Pancreas (tissue), 10 donors: ENCODE data around the gene TEDC2. TPM values are rescaled to one million over a fixed set of nuclear protein-coding genes. Genes with fewer than 3 reads are reported as not detected.
A peak's percentile ranks its signal among the peaks of the same experiment; 100 is the strongest.

Source experiments
- ATAC-seq, 4 donors: fragments of 200-7000 bp; cut with Tn5 transposase; one replicate each; pipeline versions ENCODE4 v1.8.0 to v1.9.1; 2020; ENCODE audit warnings: mild to moderate bottlenecking in 4 of 4, moderate library complexity in 4 of 4
- DNase-seq, 6 donors: peaks; one replicate each; pipeline ENCODE4 v3.0.0-alpha.2; 2020
- FAIRE-seq: peaks from 2 replicates; lab custom pipeline; 2012; peaks lifted over from hg19 to GRCh38; lab: Jason Lieb, UNC
- H3K27ac ChIP-seq, 4 donors: fragments of 200-600 bp; sonication (generic); 1 replicate in 3 of 4; 2 replicates in 1 of 4; pipeline versions ENCODE4 v1.5.0 to v1.8.0; 2020
- H3K27me3 ChIP-seq, 4 donors: fragments of 200-600 bp; one replicate each; pipeline ENCODE4 v1.8.0; 2021
- H3K36me3 ChIP-seq, 3 donors: fragments of 200-600 bp; sonication (generic) in 1 of 3; one replicate each; pipeline versions ENCODE4 v1.5.0 to v1.8.0; 2020 to 2021
- H3K4me1 ChIP-seq, 3 donors: fragments of 200-600 bp; one replicate each; pipeline ENCODE4 v1.8.0; 2021
- H3K4me3 ChIP-seq, 4 donors: fragments of 200-600 bp; sonication (generic) in 2 of 4; one replicate each; pipeline versions ENCODE4 v1.5.0 to v1.8.0; 2020 to 2021
- H3K9me3 ChIP-seq, 4 donors: fragments of 200-600 bp; one replicate each; pipeline ENCODE4 v1.8.0; 2021
- CTCF ChIP-seq, 4 donors: fragments of 200-600 bp; sonication (generic) in 3 of 4; IDR thresholded peaks; one replicate each; pipeline versions ENCODE4 v1.5.0 to v1.8.0; 2021; ENCODE audit warnings: antibody characterized with exemption in 4 of 4
- WGBS, 2 donors: extraction: QIAGEN DNeasy Blood & Tissue Kit; methylation state at CpG; one replicate each; pipeline ENCODE4 v1.1.7; 2013; 5-methylcytosine and 5-hydroxymethylcytosine counted together
- intact Hi-C, 3 donors: fragments of 100-400 bp; cut with DNase I; formaldehyde crosslinking; loops; one replicate each; pipeline versions ENCODE4 v1.11.1 to v1.14.2; 2022
- polyA plus RNA-seq, 2 donors: library from polyadenylated mRNA; stranded (reverse); fragments of 200-250 nt; gene quantifications; one replicate each; pipeline ENCODE4 v1.2.3, GENCODE V29; 2013
- total RNA-seq, 6 donors: library from RNA; stranded (reverse); fragmentation: NEBNext Ultra II Directional in 4 of 6; extraction: Animal tissue kit (Norgen Biotek cat#: 25700) in 4 of 6; gene quantifications; one replicate each; pipeline versions ENCODE4 v1.2.1 to v1.2.4, GENCODE V29; 2021 to 2023
- donor health status: healthy with polysubstance abuse.
- donor health status: DM: no; HTN: no; CAD: no; lungs with moderate emphysema.
- donor health status: DM: no; HTN: no; CAD: no.
- donor health status: control.
- donor health status: control.
- donor health status: Bipolar disorder and iron deficiency.
- donor health status: DM: yes; HTN: yes; CAD: no.
- donor health status: DM: no; HTN: no; CAD: no.
- donor health status: DM: no; HTN: no; CAD: no.
- donor health status: DM: yes; HTN: yes; CAD: no.

Gene TEDC2
- total and polyA plus RNA-seq, 8 donors = 0.16 to 1.4 (median 0.81) TPM; not detected in 1

GRCh38 chr16:2482708-2483534 is 23.0 kb downstream of the TEDC2 start:
- Histone ChIP-seq H3K36me3 (no peaks in the 10 kb centered on the region), H3K9me3 (no peaks in the 10 kb centered on the region), H3K27me3 (no peaks in the 10 kb centered on the region), H3K27ac (peak overlapping the region; percentile 54 to 77 (median 73)), H3K4me1 (peaks cover 21 to 34% (median 25%) of the 10 kb centered on the region in 3 donors), H3K4me3 (peak overlapping the region in 2 of 4 donors; percentile 24 to 28)
- WGBS, 2 donors = 30 to 33% methylated on average over 29 to 32 of the region's 32 CpGs
- intact Hi-C loops = no loop called here
- DNase-seq (peak in 4 of 6 donors; percentile 67 to 80 (median 70)), ATAC-seq (peak; percentile 46 to 65 (median 60)), FAIRE-seq (no peak)
- no peak for TF ChIP-seq CTCF (IDR thresholded peaks at IDR 0.05)

- H3K27me3 ChIP-seq = no peaks in the 10 kb centered on the region
- ATAC-seq (no peak), FAIRE-seq (no peak), DNase-seq (peak in 1 of 6 donors; percentile 55)
- no peaks in the 10 kb centered on the region for H3K36me3 ChIP-seq
- H3K9me3 ChIP-seq = no peaks in the 10 kb centered on the region
- H3K4me3 ChIP-seq = peak overlapping the region in 1 of 4 donors; percentile 28
- H3K4me1 ChIP-seq = peaks cover 18 to 31% (median 25%) of the 10 kb centered on the region in 3 donors
- 79 to 84% methylated on average over 16 of the region's 16 CpGs for WGBS, 2 donors
- intact Hi-C loops = no loop called here
- no peak overlapping the region for H3K27ac ChIP-seq
- TF ChIP-seq CTCF (IDR thresholded peaks at IDR 0.05) = no peak
These were observed 24.3 kb downstream of the TEDC2 start for GRCh38 chr16:2483939-2484897.

GRCh38 chr16:2484898-2485508 is 25.1 kb downstream of the TEDC2 start:
- ATAC-seq (no peak), DNase-seq (peak in 1 of 6 donors; percentile 38), FAIRE-seq (no peak)
- H3K4me3 ChIP-seq = no peak overlapping the region
- H3K27ac ChIP-seq = no peak overlapping the region
- peaks cover 18 to 31% (median 24%) of the 10 kb centered on the region in 3 donors for H3K4me1 ChIP-seq
- intact Hi-C loops = no loop called here
- H3K9me3 ChIP-seq = no peaks in the 10 kb centered on the region
- no peaks in the 10 kb centered on the region for H3K27me3 ChIP-seq
- no peak for TF ChIP-seq CTCF (IDR thresholded peaks at IDR 0.05)
- H3K36me3 ChIP-seq = no peaks in the 10 kb centered on the region
- 68 to 69% methylated on average over 13 of the region's 13 CpGs for WGBS, 2 donors

DNA sequence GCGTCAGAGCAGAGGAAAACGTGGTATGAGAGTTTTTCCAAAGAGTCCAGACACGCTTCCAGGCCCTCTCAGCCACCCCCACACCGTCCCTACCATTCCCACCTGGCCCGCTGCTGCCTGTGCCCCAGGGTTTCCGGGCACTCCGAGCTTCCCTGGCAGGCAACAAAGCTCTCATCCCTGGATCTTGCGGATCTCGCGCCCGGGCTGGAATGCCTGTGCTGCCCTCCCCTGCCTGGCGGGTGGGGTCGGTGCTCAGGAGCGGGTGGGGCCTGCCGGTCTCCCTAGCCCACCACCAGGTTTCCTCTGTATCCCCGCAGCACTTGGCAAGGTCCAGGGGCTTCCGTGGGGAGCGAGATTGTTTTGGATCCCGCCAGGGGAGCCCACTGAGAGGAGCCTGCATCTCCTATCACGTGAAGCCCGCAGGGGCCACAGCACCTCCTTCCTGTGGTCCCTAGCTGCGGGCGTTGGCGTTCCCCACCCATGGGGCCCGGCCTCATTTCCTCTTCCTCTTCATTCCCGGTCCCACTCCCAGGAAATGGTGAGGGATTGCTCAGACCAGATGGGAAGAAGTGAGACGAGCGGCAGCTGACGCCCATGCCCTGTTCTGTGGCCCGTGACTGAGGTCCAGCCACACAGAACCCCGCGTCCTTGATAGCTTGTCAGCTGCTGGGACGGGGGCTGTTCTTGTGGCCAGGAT is 26.1 kb downstream of the TEDC2 start:
- no peak for FAIRE-seq
- no peak overlapping the region for H3K27ac ChIP-seq
- H3K27me3 ChIP-seq = no peaks in the 10 kb centered on the region
- ATAC-seq = no peak
- peaks cover 0 to 7% (median 0%) of the 10 kb centered on the region in 3 donors for H3K36me3 ChIP-seq
- no peak overlapping the region for H3K4me3 ChIP-seq
- no peaks in the 10 kb centered on the region for H3K9me3 ChIP-seq
- H3K4me1 ChIP-seq = peaks cover 15 to 22% (median 18%) of the 10 kb centered on the region in 3 donors
- peak in 1 of 6 donors; percentile 60 for DNase-seq
- 71 to 73% methylated on average over 32 to 33 of the region's 33 CpGs for WGBS, 2 donors
- no peak for TF ChIP-seq CTCF (IDR thresholded peaks at IDR 0.05)
- intact Hi-C loops = no loop called here
